Smooth muscle cell (in vitro differentiated cells): ENCODE results near the gene NUBP2. TPM values are rescaled to one million over a fixed set of nuclear protein-coding genes. Genes with fewer than 3 reads are reported as not detected.

ENCODE experiments used
- DNase-seq: peaks from one replicate; lab custom pipeline; 2025; ENCODE audit not compliant: unreplicated experiment; lab: John Stamatoyannopoulos, UW
- H2AFZ ChIP-seq: fragments of 200-600 bp; sonication (generic); 2 replicates; pipeline ENCODE4 v1.6.0; 2016; ENCODE audit warnings: antibody characterized with exemption, low read depth, mild to moderate bottlenecking
- H3F3A ChIP-seq: fragments of 200-600 bp; sonication (generic); 2 replicates; pipeline ENCODE4 v1.6.0; 2017; ENCODE audit warnings: antibody characterized with exemption, low read depth
- H3K27ac ChIP-seq: fragments of 200-600 bp; sonication (generic); 2 replicates; pipeline ENCODE4 v1.5.1; 2016; ENCODE audit warnings: low read depth, mild to moderate bottlenecking
- H3K27me3 ChIP-seq: fragments of 200-600 bp; sonication (generic); 2 replicates; pipeline ENCODE4 v1.6.1; 2016; ENCODE audit warnings: low read depth, mild to moderate bottlenecking
- H3K36me3 ChIP-seq: fragments of 200-600 bp; sonication (generic); 2 replicates; pipeline ENCODE4 v1.5.1; 2016; ENCODE audit warnings: low read depth
- H3K4me1 ChIP-seq: fragments of 200-600 bp; sonication (generic); 2 replicates; pipeline ENCODE4 v1.5.1; 2016; ENCODE audit warnings: low read depth
- H3K4me2 ChIP-seq: fragments of 200-600 bp; sonication (generic); 2 replicates; pipeline ENCODE4 v1.6.0; 2016; ENCODE audit warnings: mild to moderate bottlenecking
- H3K4me3 ChIP-seq: fragments of 200-600 bp; sonication (generic); 2 replicates; pipeline ENCODE4 v1.5.1; 2016; ENCODE audit warnings: mild to moderate bottlenecking
- H3K79me2 ChIP-seq: fragments of 200-600 bp; sonication (generic); 2 replicates; pipeline ENCODE4 v1.6.0; 2016; ENCODE audit warnings: low read depth, mild to moderate bottlenecking
- H3K9ac ChIP-seq: fragments of 200-600 bp; sonication (generic); 2 replicates; pipeline ENCODE4 v1.6.0; 2016; ENCODE audit warnings: low read depth
- H3K9me3 ChIP-seq: fragments of 200-600 bp; sonication (generic); replicated peaks from 2 replicates; pipeline ENCODE4 v1.5.1; 2016; ENCODE audit warnings: low read depth
- H4K20me1 ChIP-seq: fragments of 200-600 bp; sonication (generic); 2 replicates; pipeline ENCODE4 v1.6.0; 2016; ENCODE audit warnings: low read depth
- CTCF ChIP-seq: fragments of 200-600 bp; sonication (generic); IDR thresholded peaks from 2 replicates; pipeline ENCODE4 v1.5.1; 2017; ENCODE audit warnings: borderline replicate concordance, mild to moderate bottlenecking, antibody characterized with exemption; ENCODE audit not compliant: insufficient read depth, poor library complexity, severe bottlenecking
- WGBS: methylation state at CpG from one replicate; pipeline ENCODE4 v1.1.7; 2016; ENCODE audit warnings: low lambda C conversion rate; 5-methylcytosine and 5-hydroxymethylcytosine counted together
- microRNA-seq: library from miRNA; unstranded; fragments of <30 nt; microRNA quantifications from one replicate; pipeline ENCODE4, GENCODE V29; 2016; ENCODE audit warnings: borderline number of aligned reads
- polyA plus RNA-seq: library from polyadenylated mRNA; unstranded; fragments of >200 nt; fragmentation: Nextera tagmentation; extraction: Ambion mirVana; gene quantifications from 2 replicates; pipeline ENCODE4 v1.2.1, GENCODE V29; 2016
- small RNA-seq: library from RNA; depleted of rRNA; stranded (forward); fragments of <200 nt; gene quantifications from one replicate; pipeline ENCODE3, GENCODE V24; 2014
- total RNA-seq: library from RNA; depleted of rRNA; stranded (reverse); fragments of >200 nt; gene quantifications from 2 replicates; pipeline ENCODE4 v1.2.3, GENCODE V29; 2014

NUBP2 gene
- total and polyA plus RNA-seq, 2 experiments from 2014 or later, result 48.0 to 80.8 TPM

GRCh38 chr16:1831186-1832075, 48.7 kb downstream of the NUBP2 start:
- Histone ChIP-seq H3K9me3 (no peaks in the 10 kb centered on the region), H3F3A (no peaks in the 10 kb centered on the region), H3K4me2 (no peak overlapping the region), H3K9ac (no peak overlapping the region), H2AFZ (no peak overlapping the region), H3K27ac (no peak overlapping the region), H4K20me1 (no peaks in the 10 kb centered on the region), H3K27me3 (no peaks in the 10 kb centered on the region), H3K36me3 (no peaks in the 10 kb centered on the region), H3K4me1 (peaks cover 18% of the 10 kb centered on the region), H3K4me3 (no peak overlapping the region), H3K79me2 (peaks cover 22% of the 10 kb centered on the region)
- TF ChIP-seq CTCF, result no peak
- no peak for DNase-seq
- WGBS, result 88% methylated on average over 19 of the region's 19 CpGs

GRCh38 chr16:1832838-1833454, 50.2 kb downstream of the NUBP2 start:
- Histone ChIP-seq H4K20me1 (no peaks in the 10 kb centered on the region), H3K9me3 (no peaks in the 10 kb centered on the region), H2AFZ (no peak overlapping the region), H3K27me3 (no peaks in the 10 kb centered on the region), H3K9ac (no peak overlapping the region), H3F3A (no peaks in the 10 kb centered on the region), H3K36me3 (no peaks in the 10 kb centered on the region), H3K4me1 (peaks cover 15% of the 10 kb centered on the region), H3K27ac (no peak overlapping the region), H3K79me2 (peaks cover 17% of the 10 kb centered on the region), H3K4me2 (no peak overlapping the region), H3K4me3 (no peak overlapping the region)
- WGBS, result 78% methylated on average over 9 of the region's 9 CpGs
- no peak for DNase-seq
- TF ChIP-seq CTCF, result no peak

GRCh38 chr16:1834096-1834495, 51.3 kb downstream of the NUBP2 start:
- no peaks in the 10 kb centered on the region for H3K9me3 ChIP-seq
- no peak overlapping the region for H3K9ac ChIP-seq
- peaks cover 7% of the 10 kb centered on the region for H3K79me2 ChIP-seq
- 75% methylated on average over 5 of the region's 5 CpGs for WGBS
- H3K36me3 ChIP-seq, result no peaks in the 10 kb centered on the region
- no peaks in the 10 kb centered on the region for H3K27me3 ChIP-seq
- peaks cover 2% of the 10 kb centered on the region for H3F3A ChIP-seq
- no peak overlapping the region for H2AFZ ChIP-seq
- TF ChIP-seq CTCF, result no peak
- no peak overlapping the region for H3K4me3 ChIP-seq
- H3K4me1 ChIP-seq, result peaks cover 4% of the 10 kb centered on the region
- no peak for DNase-seq
- H3K4me2 ChIP-seq, result no peak overlapping the region
- no peaks in the 10 kb centered on the region for H4K20me1 ChIP-seq
- H3K27ac ChIP-seq, result no peak overlapping the region

Small RNAs within 50 kb of the gene (microRNA-seq; reads per million reads assigned to microRNA genes)
- 19.9 reads per million, percentile 27 among the genes with 10 or more reads in this experiment for gene MIR3177

Small RNAs within 50 kb of the gene (small RNA-seq; reads per million reads assigned to genes)
- gene MIR3177, result 0.50 reads per million, percentile 17 among the genes with 10 or more reads in this experiment

Other genes starting within 250 kb of the NUBP2 start
- 0.31 and 0.90 TPM in 2 replicates for gene TMEM204, start 249.3 kb upstream of the NUBP2 start, total RNA-seq
- gene TMEM204, start 249.3 kb upstream of the NUBP2 start, polyA plus RNA-seq, result 3.0 and 4.2 TPM in 2 replicates
- gene IFT140, start 170.9 kb upstream of the NUBP2 start, total RNA-seq, result 24.8 and 30.0 TPM in 2 replicates
- 17.2 and 24.1 TPM in 2 replicates for gene IFT140, start 170.9 kb upstream of the NUBP2 start, polyA plus RNA-seq
- 7.3 and 16.5 TPM in 2 replicates for gene CRAMP1, start 170.6 kb upstream of the NUBP2 start, total RNA-seq
- gene CRAMP1, start 170.6 kb upstream of the NUBP2 start, polyA plus RNA-seq, result 6.3 and 7.9 TPM in 2 replicates
- 28.6 and 33.4 TPM in 2 replicates for gene JPT2, start 104.7 kb upstream of the NUBP2 start, total RNA-seq
- gene JPT2, start 104.7 kb upstream of the NUBP2 start, polyA plus RNA-seq, result 7.2 and 11.2 TPM in 2 replicates
- 36.2 and 43.6 TPM in 2 replicates for gene MAPK8IP3, start 76.8 kb upstream of the NUBP2 start, total RNA-seq
- gene MAPK8IP3, start 76.8 kb upstream of the NUBP2 start, polyA plus RNA-seq, result 47.8 and 69.2 TPM in 2 replicates
- gene NME3, start 11.4 kb upstream of the NUBP2 start, total RNA-seq, result 38.0 and 56.7 TPM in 2 replicates
- gene NME3, start 11.4 kb upstream of the NUBP2 start, polyA plus RNA-seq, result 85.4 and 94.3 TPM in 2 replicates
- gene EME2, start 10.2 kb upstream of the NUBP2 start, total RNA-seq, result 3.6 and 4.4 TPM in 2 replicates
- gene EME2, start 10.2 kb upstream of the NUBP2 start, polyA plus RNA-seq, result 3.8 and 7.6 TPM in 2 replicates
- gene MRPS34, start 9.8 kb upstream of the NUBP2 start, total RNA-seq, result 56.7 and 62.9 TPM in 2 replicates
- 111 and 122 TPM in 2 replicates for gene MRPS34, start 9.8 kb upstream of the NUBP2 start, polyA plus RNA-seq
- 23.0 and 25.1 TPM in 2 replicates for gene SPSB3, start 389 bp upstream of the NUBP2 start, total RNA-seq
- gene SPSB3, start 389 bp upstream of the NUBP2 start, polyA plus RNA-seq, result 49.8 and 60.3 TPM in 2 replicates
- 0.58 TPM in 1 of 2 replicates, not detected in the other for gene IGFALS, start 10.7 kb downstream of the NUBP2 start, total RNA-seq
- gene IGFALS, start 10.7 kb downstream of the NUBP2 start, polyA plus RNA-seq, result 0.45 TPM in 1 of 2 replicates, not detected in the other
- 20.7 and 20.9 TPM in 2 replicates for gene HAGH, start 43.9 kb downstream of the NUBP2 start, total RNA-seq
- 42.6 and 43.0 TPM in 2 replicates for gene HAGH, start 43.9 kb downstream of the NUBP2 start, polyA plus RNA-seq
- 25.0 and 32.4 TPM in 2 replicates for gene FAHD1, start 44.2 kb downstream of the NUBP2 start, total RNA-seq
- 32.4 and 32.8 TPM in 2 replicates for gene FAHD1, start 44.2 kb downstream of the NUBP2 start, polyA plus RNA-seq
- gene MEIOB, start 89.2 kb downstream of the NUBP2 start, total RNA-seq, result 0.18 and 0.22 TPM in 2 replicates
- 1.7 TPM in 1 of 2 replicates, not detected in the other for gene MEIOB, start 89.2 kb downstream of the NUBP2 start, polyA plus RNA-seq
- gene HS3ST6, start 135.5 kb downstream of the NUBP2 start, total RNA-seq, result not detected in 2 replicates
- not detected in 2 replicates for gene HS3ST6, start 135.5 kb downstream of the NUBP2 start, polyA plus RNA-seq
- gene MSRB1, start 160.2 kb downstream of the NUBP2 start, total RNA-seq, result 9.4 and 9.9 TPM in 2 replicates
- 21.8 TPM in 2 replicates for gene MSRB1, start 160.2 kb downstream of the NUBP2 start, polyA plus RNA-seq
- not detected in 2 replicates for gene RPL3L, start 171.7 kb downstream of the NUBP2 start, total RNA-seq
- gene RPL3L, start 171.7 kb downstream of the NUBP2 start, polyA plus RNA-seq, result 0.21 TPM in 1 of 2 replicates, not detected in the other
- 125 and 176 TPM in 2 replicates for gene NDUFB10, start 176.6 kb downstream of the NUBP2 start, total RNA-seq
- 278 and 295 TPM in 2 replicates for gene NDUFB10, start 176.6 kb downstream of the NUBP2 start, polyA plus RNA-seq
- 2,263 and 2,576 TPM in 2 replicates for gene RPS2, start 181.9 kb downstream of the NUBP2 start, total RNA-seq
- 2,041 and 2,061 TPM in 2 replicates for gene RPS2, start 181.9 kb downstream of the NUBP2 start, polyA plus RNA-seq
- not detected in 2 replicates for gene RNF151, start 183.9 kb downstream of the NUBP2 start, total RNA-seq
- not detected in 2 replicates for gene RNF151, start 183.9 kb downstream of the NUBP2 start, polyA plus RNA-seq
- 25.8 and 28.5 TPM in 2 replicates for gene TBL3, start 189.1 kb downstream of the NUBP2 start, total RNA-seq
- gene TBL3, start 189.1 kb downstream of the NUBP2 start, polyA plus RNA-seq, result 62.0 and 81.7 TPM in 2 replicates
- 0.13 TPM in 1 of 2 replicates, not detected in the other for gene NOXO1, start 198.5 kb downstream of the NUBP2 start, total RNA-seq
- 0.35 and 1.7 TPM in 2 replicates for gene NOXO1, start 198.5 kb downstream of the NUBP2 start, polyA plus RNA-seq
- 12.1 and 15.1 TPM in 2 replicates for gene GFER, start 201.2 kb downstream of the NUBP2 start, total RNA-seq
- 33.5 and 41.2 TPM in 2 replicates for gene GFER, start 201.2 kb downstream of the NUBP2 start, polyA plus RNA-seq
- gene SYNGR3, start 207.0 kb downstream of the NUBP2 start, total RNA-seq, result 3.0 and 4.4 TPM in 2 replicates
- gene SYNGR3, start 207.0 kb downstream of the NUBP2 start, polyA plus RNA-seq, result 8.7 and 16.8 TPM in 2 replicates
- 23.2 and 27.2 TPM in 2 replicates for gene ZNF598, start 226.9 kb downstream of the NUBP2 start, total RNA-seq
- 27.9 and 32.7 TPM in 2 replicates for gene ZNF598, start 226.9 kb downstream of the NUBP2 start, polyA plus RNA-seq
- gene NPW, start 236.8 kb downstream of the NUBP2 start, total RNA-seq, result 13.1 and 30.9 TPM in 2 replicates
- gene NPW, start 236.8 kb downstream of the NUBP2 start, polyA plus RNA-seq, result 185 and 193 TPM in 2 replicates
- 14.4 and 21.8 TPM in 2 replicates for gene NHERF2, start 243.9 kb downstream of the NUBP2 start, total RNA-seq
- gene NHERF2, start 243.9 kb downstream of the NUBP2 start, polyA plus RNA-seq, result 40.2 and 56.8 TPM in 2 replicates